Measurements from ENCODE around the gene EXOC1.

DNA sequence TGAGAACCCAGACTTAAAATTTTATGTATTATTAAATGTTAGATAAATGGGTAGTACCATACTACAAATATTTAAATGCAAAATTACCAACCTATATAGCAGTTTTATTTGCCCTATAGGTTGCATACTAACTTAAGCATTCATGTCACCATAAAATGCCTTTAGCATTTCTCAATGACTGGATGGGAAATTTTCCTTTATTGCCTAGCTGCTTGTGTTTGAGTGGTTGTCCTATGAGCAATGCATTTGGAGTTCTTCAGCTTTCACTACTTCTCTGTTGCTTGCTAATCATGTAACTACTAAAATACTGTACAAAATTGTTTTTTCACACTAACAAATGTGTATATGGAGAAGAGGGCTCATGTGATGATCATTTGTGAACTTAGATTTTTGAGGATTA lies 51.1 kb downstream of the EXOC1 start:
- TF ChIP-seq EZH2phosphoT487 (IDR thresholded peaks at IDR 0.05; ENCODE audit: borderline replicate concordance, low read length) = no peak
- TF ChIP-seq, protein P1, sequence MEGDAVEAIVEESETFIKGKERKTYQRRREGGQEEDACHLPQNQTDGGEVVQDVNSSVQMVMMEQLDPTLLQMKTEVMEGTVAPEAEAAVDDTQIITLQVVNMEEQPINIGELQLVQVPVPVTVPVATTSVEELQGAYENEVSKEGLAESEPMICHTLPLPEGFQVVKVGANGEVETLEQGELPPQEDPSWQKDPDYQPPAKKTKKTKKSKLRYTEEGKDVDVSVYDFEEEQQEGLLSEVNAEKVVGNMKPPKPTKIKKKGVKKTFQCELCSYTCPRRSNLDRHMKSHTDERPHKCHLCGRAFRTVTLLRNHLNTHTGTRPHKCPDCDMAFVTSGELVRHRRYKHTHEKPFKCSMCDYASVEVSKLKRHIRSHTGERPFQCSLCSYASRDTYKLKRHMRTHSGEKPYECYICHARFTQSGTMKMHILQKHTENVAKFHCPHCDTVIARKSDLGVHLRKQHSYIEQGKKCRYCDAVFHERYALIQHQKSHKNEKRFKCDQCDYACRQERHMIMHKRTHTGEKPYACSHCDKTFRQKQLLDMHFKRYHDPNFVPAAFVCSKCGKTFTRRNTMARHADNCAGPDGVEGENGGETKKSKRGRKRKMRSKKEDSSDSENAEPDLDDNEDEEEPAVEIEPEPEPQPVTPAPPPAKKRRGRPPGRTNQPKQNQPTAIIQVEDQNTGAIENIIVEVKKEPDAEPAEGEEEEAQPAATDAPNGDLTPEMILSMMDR (IDR thresholded peaks at IDR 0.05; ENCODE audit: low read depth, low read length, poor library complexity, severe bottlenecking) = no peak
